Measurements from ENCODE around the gene F2.
"Not testable (repeated sequence)": the region's sequence is repeated elsewhere in the genome, so short reads cannot be mapped to it uniquely, and the experiment has no call there.

F2 gene

DNA sequence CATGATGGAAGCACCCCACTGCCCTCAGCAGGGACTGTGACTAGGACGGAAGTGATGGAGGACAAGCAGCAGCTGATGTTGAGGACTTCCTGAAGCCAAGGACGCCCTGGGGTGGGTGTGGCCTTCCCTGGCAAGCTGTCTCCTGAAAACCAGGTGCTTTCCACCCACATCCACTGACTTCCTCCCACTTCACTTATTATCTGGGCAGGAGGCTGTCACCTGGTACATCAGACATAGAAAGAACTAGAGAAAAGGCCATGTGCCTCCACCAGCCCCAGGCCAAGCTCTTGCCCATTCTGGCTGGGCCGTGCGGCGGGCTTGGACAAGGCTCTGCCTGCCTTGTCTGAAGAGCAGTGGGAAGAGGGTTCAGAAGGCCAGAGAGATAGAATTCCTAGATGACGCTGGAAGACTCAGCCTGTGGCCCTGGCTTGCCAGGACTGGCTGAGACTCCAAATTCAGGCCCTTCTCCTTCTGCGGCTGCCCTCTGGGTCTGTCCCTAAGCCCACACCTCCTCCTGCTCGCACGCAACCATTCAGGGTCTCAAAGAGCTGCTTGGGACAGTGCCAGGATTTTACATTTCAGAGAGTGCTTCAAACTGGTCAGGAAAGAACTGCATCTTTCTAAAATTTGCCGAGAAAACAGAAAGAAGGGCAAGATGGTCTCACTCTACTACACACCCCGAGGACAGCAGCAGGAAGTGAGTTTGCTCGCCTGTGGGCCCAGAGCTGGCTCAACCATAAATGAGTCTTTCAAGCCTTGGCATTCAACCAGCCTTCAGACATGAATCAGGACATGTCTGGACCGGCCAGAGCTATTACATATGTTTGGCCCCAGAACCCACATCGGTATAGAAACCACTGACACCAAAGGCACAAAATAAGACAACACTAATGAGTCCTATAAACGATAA is 31.9 kb upstream of the F2 start:
- no peak for DNase-seq

DNA sequence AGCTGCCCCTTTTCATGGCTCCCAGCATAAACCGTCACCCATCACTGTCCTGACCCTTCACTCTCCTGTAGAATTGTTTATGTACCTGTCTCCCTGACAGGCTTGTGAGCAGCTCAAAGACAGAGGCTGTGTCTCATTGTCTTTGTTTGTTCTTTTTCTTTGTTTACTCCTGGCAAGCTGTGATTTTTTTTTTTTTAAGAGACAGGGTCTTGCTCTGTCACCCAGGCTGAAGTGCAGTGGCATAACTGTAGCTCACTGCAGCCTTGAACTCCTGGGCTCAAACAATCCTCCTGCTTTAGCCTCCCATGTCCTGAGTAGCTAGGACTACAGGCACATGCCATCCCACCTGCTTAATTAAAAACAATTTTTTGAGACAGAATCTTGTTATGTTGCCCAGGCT is 28.3 kb upstream of the F2 start:
- DNase-seq = no peak

DNA sequence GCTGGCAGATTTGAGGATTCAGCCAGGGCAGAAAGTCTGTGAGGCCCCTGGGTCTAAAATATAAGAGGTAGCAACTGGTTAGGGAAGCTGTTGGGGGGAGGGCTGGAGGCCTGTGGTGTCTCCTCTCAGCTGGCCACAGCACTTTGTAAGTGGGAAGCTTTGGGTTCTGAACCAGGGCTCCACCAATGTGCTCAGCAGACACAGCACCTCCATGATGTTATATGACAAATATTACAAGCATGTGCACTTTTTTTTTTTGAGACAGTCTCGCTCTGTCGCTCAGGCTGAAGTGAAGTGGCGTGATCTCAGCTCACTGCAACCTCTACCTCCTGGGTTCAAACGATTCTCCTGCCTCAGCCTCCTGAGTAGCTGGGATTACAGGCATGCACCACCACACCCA is 26.6 kb upstream of the F2 start:
- DNase-seq = no peak

GRCh38 chr11:46693597-46694012 is 25.4 kb upstream of the F2 start:
- DNase-seq = no peak

DNA sequence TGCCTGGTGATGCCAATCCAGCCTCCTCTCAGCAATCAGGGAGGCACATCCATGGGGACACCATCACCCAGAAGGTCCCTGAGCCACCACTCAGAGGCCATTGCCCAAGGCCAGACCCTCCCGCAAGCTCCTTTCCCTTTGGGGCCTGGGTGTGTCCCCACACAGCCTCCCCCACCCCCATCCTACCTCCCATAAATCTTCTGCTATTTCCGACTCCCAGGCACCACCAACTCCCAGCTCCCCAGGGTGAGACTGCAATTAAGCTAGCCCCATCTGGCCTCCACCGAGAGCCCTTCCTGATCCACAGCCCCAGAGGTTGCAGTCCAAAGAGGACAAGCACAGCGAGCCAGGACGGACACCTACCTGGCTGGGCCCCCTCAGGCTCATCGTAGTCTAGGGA is 24.9 kb upstream of the F2 start:
- no peak for DNase-seq

GRCh38 chr11:46694607-46695006 is 24.4 kb upstream of the F2 start:
- no peak for DNase-seq

DNA sequence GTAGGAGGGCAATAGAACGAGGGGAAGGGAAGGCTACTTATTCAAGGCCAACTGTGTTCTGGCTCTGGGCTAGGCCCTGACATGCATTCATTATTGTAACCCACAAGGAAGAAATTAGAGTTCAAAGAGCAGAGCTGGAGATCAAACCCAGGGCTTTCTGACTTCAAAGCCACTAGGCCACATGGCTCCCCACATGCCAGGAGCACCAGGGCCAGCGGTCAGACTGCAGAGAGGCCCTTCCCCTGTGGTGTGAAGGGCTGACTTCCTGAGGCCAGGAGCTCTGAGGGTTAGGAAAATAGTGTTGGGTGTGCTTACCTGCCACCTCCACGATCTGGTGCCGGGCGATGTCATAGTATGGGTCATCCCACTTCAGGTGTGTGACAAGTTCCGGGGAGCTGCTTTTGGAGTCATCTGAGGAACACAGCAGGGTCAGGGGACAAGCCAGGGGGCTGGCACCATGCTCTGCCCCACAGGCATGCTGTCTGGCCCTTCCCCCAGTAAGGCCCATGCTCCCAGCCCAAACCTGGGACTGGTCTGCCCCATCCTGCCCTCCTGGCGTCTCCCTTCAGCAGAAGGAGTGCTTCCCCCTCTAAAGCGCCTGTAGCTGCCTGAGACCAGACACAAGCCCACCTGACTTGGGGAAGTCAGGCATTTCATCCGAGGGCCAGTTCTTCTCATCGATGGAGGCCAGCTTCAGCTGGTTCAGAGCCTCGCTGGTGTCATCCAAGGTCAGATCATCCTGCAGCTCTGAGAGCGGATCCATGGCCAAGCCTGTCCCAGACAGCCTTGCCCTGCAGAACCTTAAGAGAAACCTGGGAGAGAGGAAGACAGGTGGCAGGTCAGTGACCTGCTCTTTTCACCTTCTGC is 23.4 kb upstream of the F2 start:
- DNase-seq = no peak

GRCh38 chr11:46696212-46696558 is 22.8 kb upstream of the F2 start:
- DNase-seq = no peak

DNA sequence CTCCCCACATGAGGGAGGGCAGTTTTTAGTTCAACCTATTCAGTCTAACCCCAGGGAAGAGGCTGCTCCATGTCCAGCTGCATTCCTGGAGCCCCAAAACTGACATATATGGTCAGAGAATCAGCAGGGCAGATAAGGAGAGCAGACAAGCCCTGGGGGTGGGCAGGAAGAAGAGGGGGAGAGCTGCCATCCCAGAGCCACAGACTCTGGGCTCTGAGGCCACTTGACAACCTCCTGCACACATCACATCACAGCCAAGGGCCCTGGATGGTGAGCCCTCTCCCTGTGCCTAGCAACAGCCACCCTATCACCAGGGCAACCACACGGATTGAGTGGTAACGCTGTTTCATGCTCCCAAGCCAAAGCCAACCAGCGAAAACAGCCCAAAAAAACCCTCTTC is 21.7 kb upstream of the F2 start:
- DNase-seq = no peak

DNA sequence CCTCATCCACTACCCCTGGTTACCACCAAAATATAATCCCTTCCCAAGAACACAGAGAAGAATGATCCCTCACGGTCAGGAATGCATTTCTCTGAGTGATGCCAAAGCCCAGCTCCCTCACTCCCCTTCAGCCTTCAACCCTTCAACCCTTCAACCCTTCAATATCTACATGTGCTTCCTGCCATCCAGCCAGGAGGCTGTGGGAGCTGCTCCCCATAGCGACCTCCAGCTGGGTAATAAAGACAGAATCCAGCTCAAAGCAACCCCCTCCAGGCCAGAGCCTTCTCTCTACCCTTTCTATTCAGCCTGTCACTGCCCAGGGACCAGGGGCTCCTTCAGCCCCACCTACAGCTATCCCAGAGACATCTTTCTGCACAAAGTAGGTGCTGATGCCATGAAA is 21.3 kb upstream of the F2 start:
- DNase-seq = no peak

GRCh38 chr11:46698597-46698996 is 20.4 kb upstream of the F2 start:
- no peak for DNase-seq

- DNase-seq = peak; percentile 87
Measured at GRCh38 chr11:46700241-46701077, 18.6 kb upstream of the F2 start, which contains the start of the genes ARHGAP1 and ZNF408. Gene ARHGAP1, minus strand, starts transcription at chr11:46700619. Its CDS starts 4,512 bp downstream, at chr11:46696107. Gene ZNF408, plus strand, starts transcription at chr11:46701031. Its CDS starts 17 bp downstream, at chr11:46701048.

DNA sequence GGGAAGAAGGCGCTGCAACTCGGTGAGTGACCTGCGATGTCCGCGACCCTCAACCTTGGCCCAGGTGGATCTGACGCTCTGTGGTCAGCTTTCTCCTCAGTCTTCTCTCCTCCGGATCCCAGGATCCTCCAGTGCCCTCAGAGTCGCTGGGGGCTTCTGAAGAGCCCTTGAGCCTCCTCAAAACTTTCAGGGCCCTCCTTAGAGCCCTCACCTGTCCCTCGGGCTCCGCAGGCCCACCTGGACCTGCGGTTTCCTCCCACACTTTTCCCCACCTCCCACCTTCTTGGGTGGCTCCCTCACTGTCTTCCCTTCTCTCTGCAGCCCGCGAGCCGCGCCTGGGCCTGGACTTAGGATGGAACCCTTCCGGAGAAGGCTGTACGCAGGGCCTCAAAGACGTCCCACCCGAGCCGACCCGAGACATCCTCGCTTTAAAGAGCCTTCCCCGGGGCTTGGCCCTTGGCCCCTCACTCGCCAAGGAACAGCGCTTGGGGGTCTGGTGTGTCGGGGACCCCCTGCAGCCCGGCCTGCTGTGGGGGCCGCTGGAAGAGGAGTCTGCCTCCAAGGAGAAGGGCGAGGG is 17.8 kb upstream of the F2 start:
- no peak for DNase-seq

DNA sequence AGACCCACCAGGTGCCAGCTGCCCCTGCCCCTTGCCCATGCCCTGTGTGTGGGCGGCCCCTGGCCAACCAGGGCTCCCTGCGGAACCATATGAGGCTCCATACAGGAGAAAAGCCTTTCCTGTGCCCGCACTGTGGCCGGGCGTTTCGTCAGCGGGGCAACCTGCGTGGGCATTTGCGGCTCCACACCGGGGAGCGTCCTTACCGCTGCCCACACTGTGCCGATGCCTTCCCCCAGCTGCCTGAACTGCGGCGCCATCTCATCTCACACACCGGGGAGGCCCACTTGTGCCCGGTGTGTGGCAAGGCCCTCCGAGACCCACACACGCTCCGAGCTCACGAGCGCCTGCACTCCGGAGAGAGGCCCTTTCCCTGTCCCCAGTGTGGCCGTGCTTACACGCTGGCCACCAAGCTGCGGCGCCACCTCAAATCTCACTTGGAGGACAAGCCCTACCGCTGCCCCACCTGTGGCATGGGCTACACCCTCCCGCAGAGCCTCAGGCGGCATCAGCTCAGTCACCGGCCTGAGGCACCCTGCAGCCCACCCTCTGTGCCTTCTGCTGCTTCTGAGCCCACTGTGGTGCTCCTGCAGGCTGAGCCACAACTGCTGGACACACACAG is 13.8 kb upstream of the F2 start:
- no peak for DNase-seq

- DNase-seq = no peak
Measured at GRCh38 chr11:46706886-46707285, 12.1 kb upstream of the F2 start.

- not testable (repeated sequence) for DNase-seq
Measured at GRCh38 chr11:46709351-46709750, 9.7 kb upstream of the F2 start.

- no peak for DNase-seq
Measured at GRCh38 chr11:46710821-46711269, 8.2 kb upstream of the F2 start.

GRCh38 chr11:46711303-46711702 is 7.7 kb upstream of the F2 start:
- no peak for DNase-seq

GRCh38 chr11:46712874-46713576 is 6.0 kb upstream of the F2 start:
- no peak for DNase-seq

DNA sequence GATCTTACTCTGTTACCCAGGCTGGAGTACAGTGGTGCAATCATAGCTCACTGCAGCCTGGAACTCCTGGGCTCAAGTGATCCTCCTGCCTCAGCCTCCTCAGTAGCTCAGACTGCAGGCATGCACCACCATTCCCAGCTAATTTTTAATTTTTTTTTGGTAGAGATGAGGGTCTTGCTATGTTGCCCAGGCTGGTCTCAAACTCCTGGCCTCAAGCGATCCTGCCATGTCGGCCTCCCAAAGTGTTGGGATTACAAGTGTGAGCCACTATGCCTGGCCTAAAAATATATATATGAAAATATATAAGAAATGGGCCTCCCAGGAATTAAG is 1.2 kb upstream of the F2 start:
- DNase-seq = not testable (repeated sequence)
